Effector memory CD4-positive, alpha-beta T cell (primary cell): ENCODE measurements around the gene IGF2.
"Not testable (repeated sequence)": the region's sequence is repeated elsewhere in the genome, so short reads cannot be mapped to it uniquely, and the experiment has no call there.

Source experiments
- DNase-seq, 3 donors: peaks; one replicate each; pipeline ENCODE4 v3.0.0-alpha.2; 2020
- H3K27ac ChIP-seq: 2 replicates; pipeline ENCODE4 v1.7.0; 2013; ENCODE audit warnings: mild to moderate bottlenecking, low read length, moderate library complexity; ENCODE audit not compliant: insufficient read depth, poor library complexity, severe bottlenecking
- H3K27me3 ChIP-seq: replicated peaks from 2 replicates; pipeline ENCODE4 v1.7.0; 2013; ENCODE audit warnings: mild to moderate bottlenecking, low read length; ENCODE audit not compliant: insufficient read depth, control insufficient read depth, poor library complexity, severe bottlenecking
- H3K36me3 ChIP-seq: 2 replicates; pipeline ENCODE4 v1.7.0; 2013; ENCODE audit warnings: mild to moderate bottlenecking, low read length, moderate library complexity; ENCODE audit not compliant: control insufficient read depth, insufficient read depth
- H3K4me1 ChIP-seq: 2 replicates; pipeline ENCODE4 v1.7.0; 2013; ENCODE audit warnings: low read length, mild to moderate bottlenecking; ENCODE audit not compliant: control insufficient read depth, insufficient read depth, poor library complexity, severe bottlenecking
- H3K4me3 ChIP-seq: 2 replicates; pipeline ENCODE4 v1.7.0; 2013; ENCODE audit warnings: low read length, low read depth, mild to moderate bottlenecking; ENCODE audit not compliant: insufficient read depth, poor library complexity, severe bottlenecking
- H3K9me3 ChIP-seq: 2 replicates; pipeline ENCODE4 v1.7.0; 2013; ENCODE audit warnings: mild to moderate bottlenecking, low read length, moderate library complexity; ENCODE audit not compliant: control insufficient read depth

The IGF2 gene

GRCh38 chr11:2179516-2179915 lies 40.3 kb upstream of the IGF2 start:
- H3K36me3 ChIP-seq: no peaks in the 10 kb centered on the region
- H3K27me3 ChIP-seq: no peaks in the 10 kb centered on the region
- no peaks in the 10 kb centered on the region for H3K9me3 ChIP-seq
- no peaks in the 10 kb centered on the region for H3K4me1 ChIP-seq
- no peak overlapping the region for H3K4me3 ChIP-seq
- DNase-seq: no peak
- H3K27ac ChIP-seq: no peak overlapping the region

- Histone ChIP-seq H3K4me1 (no peaks in the 10 kb centered on the region), H3K36me3 (no peaks in the 10 kb centered on the region), H3K9me3 (no peaks in the 10 kb centered on the region), H3K27me3 (no peaks in the 10 kb centered on the region), H3K27ac (no peak overlapping the region), H3K4me3 (no peak overlapping the region)
- DNase-seq: no peak
These were observed 39.8 kb upstream of the IGF2 start for GRCh38 chr11:2178906-2179494.

GRCh38 chr11:2178055-2178773 lies 39.0 kb upstream of the IGF2 start:
- H3K4me3 ChIP-seq, H3K4me1 ChIP-seq, H3K27ac ChIP-seq, H3K36me3 ChIP-seq, H3K27me3 ChIP-seq, DNase-seq, H3K9me3 ChIP-seq: not testable (repeated sequence)

GRCh38 chr11:2177076-2177475 lies 37.9 kb upstream of the IGF2 start:
- no peaks in the 10 kb centered on the region for H3K36me3 ChIP-seq
- no peaks in the 10 kb centered on the region for H3K27me3 ChIP-seq
- H3K4me1 ChIP-seq: no peaks in the 10 kb centered on the region
- no peak for DNase-seq
- H3K27ac ChIP-seq: no peak overlapping the region
- no peaks in the 10 kb centered on the region for H3K9me3 ChIP-seq
- H3K4me3 ChIP-seq: no peak overlapping the region

- H3K27ac ChIP-seq: no peak overlapping the region
- no peaks in the 10 kb centered on the region for H3K36me3 ChIP-seq
- no peaks in the 10 kb centered on the region for H3K9me3 ChIP-seq
- H3K4me3 ChIP-seq: no peak overlapping the region
- no peaks in the 10 kb centered on the region for H3K27me3 ChIP-seq
- no peaks in the 10 kb centered on the region for H3K4me1 ChIP-seq
- no peak for DNase-seq
These were observed 37.3 kb upstream of the IGF2 start for GRCh38 chr11:2176389-2176900.

- H3K4me3 ChIP-seq: no peak overlapping the region
- H3K27me3 ChIP-seq: no peaks in the 10 kb centered on the region
These were observed 36.5 kb upstream of the IGF2 start for GRCh38 chr11:2175659-2176058.

GRCh38 chr11:2174361-2174760 lies 35.2 kb upstream of the IGF2 start:
- H3K4me1 ChIP-seq: no peaks in the 10 kb centered on the region
- H3K9me3 ChIP-seq: no peaks in the 10 kb centered on the region
- H3K27ac ChIP-seq: no peak overlapping the region
- H3K27me3 ChIP-seq: no peaks in the 10 kb centered on the region
- H3K4me3 ChIP-seq: no peak overlapping the region
- DNase-seq: no peak
- H3K36me3 ChIP-seq: no peaks in the 10 kb centered on the region

More at GRCh38 chr11:2175659-2176058, 36.5 kb upstream of the IGF2 start:
- H3K36me3 ChIP-seq: no peaks in the 10 kb centered on the region
- no peak for DNase-seq
- H3K27ac ChIP-seq: no peak overlapping the region
- H3K9me3 ChIP-seq: no peaks in the 10 kb centered on the region
- no peaks in the 10 kb centered on the region for H3K4me1 ChIP-seq

GRCh38 chr11:2173761-2174160 lies 34.6 kb upstream of the IGF2 start:
- Histone ChIP-seq H3K4me1 (no peaks in the 10 kb centered on the region), H3K36me3 (no peaks in the 10 kb centered on the region), H3K27me3 (no peaks in the 10 kb centered on the region), H3K27ac (no peak overlapping the region), H3K4me3 (no peak overlapping the region), H3K9me3 (no peaks in the 10 kb centered on the region)
- DNase-seq: no peak

- no peaks in the 10 kb centered on the region for H3K27me3 ChIP-seq
- H3K36me3 ChIP-seq: no peaks in the 10 kb centered on the region
- no peak overlapping the region for H3K27ac ChIP-seq
- H3K4me1 ChIP-seq: no peaks in the 10 kb centered on the region
- DNase-seq: no peak
- no peaks in the 10 kb centered on the region for H3K9me3 ChIP-seq
- H3K4me3 ChIP-seq: no peak overlapping the region
These were observed 34.0 kb upstream of the IGF2 start for GRCh38 chr11:2173150-2173693.

GRCh38 chr11:2172676-2173075 lies 33.5 kb upstream of the IGF2 start:
- H3K4me3 ChIP-seq: no peak overlapping the region
- H3K9me3 ChIP-seq: no peaks in the 10 kb centered on the region
- no peak overlapping the region for H3K27ac ChIP-seq
- no peaks in the 10 kb centered on the region for H3K27me3 ChIP-seq
- H3K36me3 ChIP-seq: no peaks in the 10 kb centered on the region
- no peaks in the 10 kb centered on the region for H3K4me1 ChIP-seq
- no peak for DNase-seq
